Mucosa of descending colon (tissue), 3 donors: ENCODE data around the gene IL10. TPM values are rescaled to one million over a fixed set of nuclear protein-coding genes. Genes with fewer than 3 reads are reported as not detected.
A peak's percentile ranks its signal among the peaks of the same experiment; 100 is the strongest.

ENCODE experiments used
- ATAC-seq: fragments of 200-7000 bp; cut with Tn5 transposase; one replicate; pipeline ENCODE4 v1.9.1; 2020; ENCODE audit warnings: mild to moderate bottlenecking, moderate library complexity
- DNase-seq, 3 donors: peaks; one replicate each; pipeline ENCODE4 v3.0.0-alpha.2; 2020
- H3K36me3 ChIP-seq: fragments of 200-600 bp; one replicate; pipeline ENCODE4 v1.8.0; 2021; ENCODE audit warnings: low read depth, mild to moderate bottlenecking
- H3K4me1 ChIP-seq: fragments of 200-600 bp; one replicate; pipeline ENCODE4 v1.8.0; 2021; ENCODE audit warnings: low read depth, mild to moderate bottlenecking
- H3K4me3 ChIP-seq: fragments of 200-600 bp; one replicate; pipeline ENCODE4 v1.8.0; 2021; ENCODE audit warnings: mild to moderate bottlenecking
- H3K9me3 ChIP-seq: fragments of 200-600 bp; one replicate; pipeline ENCODE4 v1.8.0; 2021; ENCODE audit warnings: mild to moderate bottlenecking
- CTCF ChIP-seq: fragments of 200-600 bp; IDR thresholded peaks from one replicate; pipeline ENCODE4 v1.8.0; 2022; ENCODE audit warnings: antibody characterized with exemption, mild to moderate bottlenecking
- intact Hi-C, 2 donors: fragments of 100-400 bp; cut with DNase I in 1 of 2; cut with micrococcal nuclease in 1 of 2; formaldehyde crosslinking; loops; one replicate each; pipeline versions ENCODE4 v1.11.0 to v1.11.1; 2022; cut with DNase I, micrococcal nuclease
- total RNA-seq, 3 donors: library from RNA; stranded (reverse); fragmentation: NEBNext Ultra II Directional in 2 of 3; extraction: Animal tissue kit (Norgen Biotek cat#: 25700) in 2 of 3; gene quantifications; one replicate each; pipeline versions ENCODE4 v1.2.1 to v1.2.4, GENCODE V29; 2021 to 2023
- donor health status: DM: no; HTN: no; CAD: no; lungs with moderate emphysema.
- donor health status: DM: no; HTN: no; CAD: no.
- donor health status: DM: no; HTN: yes; CAD: no.

IL10 gene
- total RNA-seq, 3 donors from 2014 or later = 1.0 to 2.9 (median 2.8) TPM

- intact Hi-C loops = no loop called here
- H3K4me3 ChIP-seq = no peak overlapping the region
- no peak for DNase-seq
- ATAC-seq = peak; percentile 9
- no peak for TF ChIP-seq CTCF
- H3K36me3 ChIP-seq = no peaks in the 10 kb centered on the region
- no peaks in the 10 kb centered on the region for H3K9me3 ChIP-seq
- H3K4me1 ChIP-seq = peaks cover 10% of the 10 kb centered on the region
Measured at GRCh38 chr1:206723805-206724472, 48.4 kb downstream of the IL10 start.

- Histone ChIP-seq H3K4me1 (peaks cover 10% of the 10 kb centered on the region), H3K9me3 (no peaks in the 10 kb centered on the region), H3K36me3 (no peaks in the 10 kb centered on the region), H3K4me3 (no peak overlapping the region)
- no peak for TF ChIP-seq CTCF
- ATAC-seq (no peak), DNase-seq (no peak)
- intact Hi-C loops = no loop called here
Measured at GRCh38 chr1:206723462-206723804, 48.9 kb downstream of the IL10 start.

- no peak for ATAC-seq
- H3K4me3 ChIP-seq = no peak overlapping the region
- peaks cover 10% of the 10 kb centered on the region for H3K4me1 ChIP-seq
- no peak for DNase-seq
- intact Hi-C loops = no loop called here
- TF ChIP-seq CTCF = no peak
- no peaks in the 10 kb centered on the region for H3K36me3 ChIP-seq
- H3K9me3 ChIP-seq = no peaks in the 10 kb centered on the region
Measured at GRCh38 chr1:206722751-206723461, 49.4 kb downstream of the IL10 start.

GRCh38 chr1:206721454-206721853 is 50.8 kb downstream of the IL10 start:
- ATAC-seq (no peak), DNase-seq (no peak)
- H3K4me3 ChIP-seq = no peak overlapping the region
- H3K36me3 ChIP-seq = no peaks in the 10 kb centered on the region
- no peaks in the 10 kb centered on the region for H3K9me3 ChIP-seq
- TF ChIP-seq CTCF = no peak
- H3K4me1 ChIP-seq = peaks cover 17% of the 10 kb centered on the region
- intact Hi-C loops = no loop called here

GRCh38 chr1:206719169-206719839 is 53.0 kb downstream of the IL10 start:
- Histone ChIP-seq H3K4me3 (no peak overlapping the region), H3K9me3 (no peaks in the 10 kb centered on the region), H3K4me1 (peaks cover 26% of the 10 kb centered on the region), H3K36me3 (no peaks in the 10 kb centered on the region)
- intact Hi-C loops = loop anchor here in 1 of 2 donors (10.0 kb wide), 1 partner anchor 85 kb away; the partner anchor contains the start of gene DYRK3
- ATAC-seq (no peak), DNase-seq (no peak)
- TF ChIP-seq CTCF = no peak
